ENCODE measurements around the gene RNASET2.

DNA sequence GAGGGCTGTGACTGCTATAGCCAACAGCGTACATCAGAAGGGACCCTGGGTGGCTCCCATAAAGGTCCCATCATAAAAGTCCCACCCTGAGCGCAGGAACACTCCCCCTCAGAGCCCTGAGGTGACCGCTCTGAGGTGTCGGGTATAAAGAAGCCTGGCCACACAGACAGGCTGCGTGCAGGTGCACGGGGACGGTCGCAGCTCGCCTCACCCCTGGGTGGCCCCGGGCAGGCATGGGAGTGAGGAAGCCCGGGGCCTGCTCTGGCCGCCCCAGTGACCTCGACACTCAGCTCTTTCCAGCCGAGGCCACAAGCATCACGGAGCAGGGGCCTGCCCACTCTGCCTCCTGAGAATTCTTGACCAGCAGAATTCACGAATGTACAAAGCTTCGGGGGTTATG, 14.4 kb upstream of the RNASET2 start:
- TF ChIP-seq, protein P1, sequence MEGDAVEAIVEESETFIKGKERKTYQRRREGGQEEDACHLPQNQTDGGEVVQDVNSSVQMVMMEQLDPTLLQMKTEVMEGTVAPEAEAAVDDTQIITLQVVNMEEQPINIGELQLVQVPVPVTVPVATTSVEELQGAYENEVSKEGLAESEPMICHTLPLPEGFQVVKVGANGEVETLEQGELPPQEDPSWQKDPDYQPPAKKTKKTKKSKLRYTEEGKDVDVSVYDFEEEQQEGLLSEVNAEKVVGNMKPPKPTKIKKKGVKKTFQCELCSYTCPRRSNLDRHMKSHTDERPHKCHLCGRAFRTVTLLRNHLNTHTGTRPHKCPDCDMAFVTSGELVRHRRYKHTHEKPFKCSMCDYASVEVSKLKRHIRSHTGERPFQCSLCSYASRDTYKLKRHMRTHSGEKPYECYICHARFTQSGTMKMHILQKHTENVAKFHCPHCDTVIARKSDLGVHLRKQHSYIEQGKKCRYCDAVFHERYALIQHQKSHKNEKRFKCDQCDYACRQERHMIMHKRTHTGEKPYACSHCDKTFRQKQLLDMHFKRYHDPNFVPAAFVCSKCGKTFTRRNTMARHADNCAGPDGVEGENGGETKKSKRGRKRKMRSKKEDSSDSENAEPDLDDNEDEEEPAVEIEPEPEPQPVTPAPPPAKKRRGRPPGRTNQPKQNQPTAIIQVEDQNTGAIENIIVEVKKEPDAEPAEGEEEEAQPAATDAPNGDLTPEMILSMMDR (IDR thresholded peaks at IDR 0.05), result no peak
- TF ChIP-seq POLR2A (IDR thresholded peaks at IDR 0.05), result no peak
- TF ChIP-seq EP300 (IDR thresholded peaks at IDR 0.05), result no peak
